Regular cardiac myocyte (primary cell): ENCODE measurements around the gene TRMT13. TPM values are rescaled to one million over a fixed set of nuclear protein-coding genes. Genes with fewer than 3 reads are reported as not detected.

Experiments
- total RNA-seq: library from RNA; depleted of rRNA; stranded (reverse); fragments of >200 nt; gene quantifications from 2 replicates; pipeline ENCODE4 v1.2.3, GENCODE V29; 2014

TRMT13 gene
- total RNA-seq: 10.7 and 14.4 TPM in 2 replicates

GRCh38 chr1:100132566-100133477 lies at the start of gene TRMT13, which contains the start of gene SASS6:
TRMT13 (plus strand) TSS chr1:100133163; CDS start chr1:100133169, 6 bp downstream.
SASS6 (minus strand) TSS chr1:100132930; CDS start chr1:100132814, 116 bp downstream.

GRCh38 chr1:100178091-100178490 lies 45.1 kb downstream of the TRMT13 start, which contains the start of gene LRRC39:
LRRC39 (minus strand) TSS chr1:100178256; CDS start chr1:100168516, 9,740 bp downstream.

Other genes starting within 250 kb of the TRMT13 start
- gene SLC35A3, start 163.2 kb upstream of the TRMT13 start, total RNA-seq: 34.4 and 39.9 TPM in 2 replicates
- 2.5 and 5.4 TPM in 2 replicates for gene SASS6, start 233 bp upstream of the TRMT13 start, total RNA-seq
- 0.38 and 1.4 TPM in 2 replicates for gene LRRC39, start 45.1 kb downstream of the TRMT13 start, total RNA-seq
- 5.2 and 6.8 TPM in 2 replicates for gene DBT, start 116.7 kb downstream of the TRMT13 start, total RNA-seq
- gene RTCA, start 133.1 kb downstream of the TRMT13 start, total RNA-seq: 52.7 and 64.4 TPM in 2 replicates
- 2.5 and 2.7 TPM in 2 replicates for gene CDC14A, start 219.3 kb downstream of the TRMT13 start, total RNA-seq